Smooth muscle cell (in vitro differentiated cells): ENCODE measurements around the gene DHRS7. TPM values are rescaled to one million over a fixed set of nuclear protein-coding genes. Genes with fewer than 3 reads are reported as not detected.

Source experiments
- DNase-seq: peaks from one replicate; lab custom pipeline; 2025; ENCODE audit not compliant: unreplicated experiment; lab: John Stamatoyannopoulos, UW
- H2AFZ ChIP-seq: fragments of 200-600 bp; sonication (generic); 2 replicates; pipeline ENCODE4 v1.6.0; 2016; ENCODE audit warnings: antibody characterized with exemption, low read depth, mild to moderate bottlenecking
- H3F3A ChIP-seq: fragments of 200-600 bp; sonication (generic); 2 replicates; pipeline ENCODE4 v1.6.0; 2017; ENCODE audit warnings: antibody characterized with exemption, low read depth
- H3K27ac ChIP-seq: fragments of 200-600 bp; sonication (generic); 2 replicates; pipeline ENCODE4 v1.5.1; 2016; ENCODE audit warnings: low read depth, mild to moderate bottlenecking
- H3K27me3 ChIP-seq: fragments of 200-600 bp; sonication (generic); 2 replicates; pipeline ENCODE4 v1.6.1; 2016; ENCODE audit warnings: low read depth, mild to moderate bottlenecking
- H3K36me3 ChIP-seq: fragments of 200-600 bp; sonication (generic); 2 replicates; pipeline ENCODE4 v1.5.1; 2016; ENCODE audit warnings: low read depth
- H3K4me1 ChIP-seq: fragments of 200-600 bp; sonication (generic); 2 replicates; pipeline ENCODE4 v1.5.1; 2016; ENCODE audit warnings: low read depth
- H3K4me2 ChIP-seq: fragments of 200-600 bp; sonication (generic); 2 replicates; pipeline ENCODE4 v1.6.0; 2016; ENCODE audit warnings: mild to moderate bottlenecking
- H3K4me3 ChIP-seq: fragments of 200-600 bp; sonication (generic); 2 replicates; pipeline ENCODE4 v1.5.1; 2016; ENCODE audit warnings: mild to moderate bottlenecking
- H3K79me2 ChIP-seq: fragments of 200-600 bp; sonication (generic); 2 replicates; pipeline ENCODE4 v1.6.0; 2016; ENCODE audit warnings: low read depth, mild to moderate bottlenecking
- H3K9ac ChIP-seq: fragments of 200-600 bp; sonication (generic); 2 replicates; pipeline ENCODE4 v1.6.0; 2016; ENCODE audit warnings: low read depth
- H3K9me3 ChIP-seq: fragments of 200-600 bp; sonication (generic); replicated peaks from 2 replicates; pipeline ENCODE4 v1.5.1; 2016; ENCODE audit warnings: low read depth
- H4K20me1 ChIP-seq: fragments of 200-600 bp; sonication (generic); 2 replicates; pipeline ENCODE4 v1.6.0; 2016; ENCODE audit warnings: low read depth
- CTCF ChIP-seq: fragments of 200-600 bp; sonication (generic); IDR thresholded peaks from 2 replicates; pipeline ENCODE4 v1.5.1; 2017; ENCODE audit warnings: borderline replicate concordance, mild to moderate bottlenecking, antibody characterized with exemption; ENCODE audit not compliant: insufficient read depth, poor library complexity, severe bottlenecking
- WGBS: methylation state at CpG from one replicate; pipeline ENCODE4 v1.1.7; 2016; ENCODE audit warnings: low lambda C conversion rate; 5-methylcytosine and 5-hydroxymethylcytosine counted together
- polyA plus RNA-seq: library from polyadenylated mRNA; unstranded; fragments of >200 nt; fragmentation: Nextera tagmentation; extraction: Ambion mirVana; gene quantifications from 2 replicates; pipeline ENCODE4 v1.2.1, GENCODE V29; 2016
- total RNA-seq: library from RNA; depleted of rRNA; stranded (reverse); fragments of >200 nt; gene quantifications from 2 replicates; pipeline ENCODE4 v1.2.3, GENCODE V29; 2014

DHRS7 gene
- total and polyA plus RNA-seq, 2 experiments from 2014 or later: 74.8 to 88.6 TPM

- Histone ChIP-seq H3K9ac (no peak overlapping the region), H3K4me3 (peak overlapping the region; percentile 73), H3K79me2 (peaks cover 71% of the 10 kb centered on the region), H3K9me3 (no peaks in the 10 kb centered on the region), H3K27ac (peak overlapping the region; percentile 99), H3K4me2 (peak overlapping the region; percentile 92), H3F3A (peaks cover 10% of the 10 kb centered on the region), H4K20me1 (peaks cover 51% of the 10 kb centered on the region), H3K36me3 (no peaks in the 10 kb centered on the region), H3K27me3 (no peaks in the 10 kb centered on the region), H3K4me1 (peaks cover 22% of the 10 kb centered on the region), H2AFZ (no peak overlapping the region)
- DNase-seq: no peak
- TF ChIP-seq CTCF: no peak
- WGBS: 24% methylated on average over 5 of the region's 5 CpGs
These were observed 70.8 kb downstream of the DHRS7 start for GRCh38 chr14:60094306-60094897.

Other genes starting within 250 kb of the DHRS7 start
- 0.04 TPM in 1 of 2 replicates, not detected in the other for gene LRRC9, start 245.3 kb downstream of the DHRS7 start, total RNA-seq
- gene LRRC9, start 245.3 kb downstream of the DHRS7 start, polyA plus RNA-seq: not detected in 2 replicates
- 67.9 and 93.9 TPM in 2 replicates for gene PCNX4, start 73.5 kb downstream of the DHRS7 start, total RNA-seq
- 24.1 and 28.2 TPM in 2 replicates for gene PCNX4, start 73.5 kb downstream of the DHRS7 start, polyA plus RNA-seq
- 23.8 and 30.0 TPM in 2 replicates for gene PPM1A, start 83.8 kb upstream of the DHRS7 start, total RNA-seq
- gene PPM1A, start 83.8 kb upstream of the DHRS7 start, polyA plus RNA-seq: 12.5 and 17.5 TPM in 2 replicates